GM18502 (cell line): Measurements from ENCODE around the gene TLR6.
A peak's percentile ranks its signal among the peaks of the same experiment; 100 is the strongest.
"Not testable (repeated sequence)": the region's sequence is repeated elsewhere in the genome, so short reads cannot be mapped to it uniquely, and the experiment has no call there.

Experiments
- ATAC-seq: cut with Tn5 transposase; IDR thresholded peaks from one replicate; pipeline ENCODE4 v1.9.1; 2021; ENCODE audit warnings: mild to moderate bottlenecking; ENCODE audit not compliant: unreplicated experiment, poor library complexity

TLR6 gene

DNA sequence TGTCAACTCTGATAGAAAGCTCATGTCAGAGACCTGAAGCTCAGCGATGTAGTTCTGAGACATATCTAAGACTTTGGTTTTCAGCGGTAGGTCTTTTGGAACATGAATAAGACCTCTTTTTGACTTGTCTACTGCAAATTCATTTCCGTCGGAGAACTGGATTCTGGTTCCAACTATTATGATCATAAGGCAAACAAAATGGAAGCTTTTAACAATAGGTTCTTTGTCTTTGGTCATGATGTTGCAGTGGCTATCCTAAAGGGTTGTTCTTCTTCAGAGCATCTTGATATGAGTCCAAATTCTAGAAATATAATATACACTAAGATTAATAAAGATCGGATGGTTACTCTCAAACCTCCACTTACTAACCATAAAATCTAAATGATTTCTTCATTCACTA, 27.4 kb downstream of the TLR6 start:
- ATAC-seq: no peak

- ATAC-seq: no peak
Observed at GRCh38 chr4:38823766-38824165, 32.9 kb downstream of the TLR6 start.

GRCh38 chr4:38822748-38823303, 33.8 kb downstream of the TLR6 start:
- no peak for ATAC-seq

DNA sequence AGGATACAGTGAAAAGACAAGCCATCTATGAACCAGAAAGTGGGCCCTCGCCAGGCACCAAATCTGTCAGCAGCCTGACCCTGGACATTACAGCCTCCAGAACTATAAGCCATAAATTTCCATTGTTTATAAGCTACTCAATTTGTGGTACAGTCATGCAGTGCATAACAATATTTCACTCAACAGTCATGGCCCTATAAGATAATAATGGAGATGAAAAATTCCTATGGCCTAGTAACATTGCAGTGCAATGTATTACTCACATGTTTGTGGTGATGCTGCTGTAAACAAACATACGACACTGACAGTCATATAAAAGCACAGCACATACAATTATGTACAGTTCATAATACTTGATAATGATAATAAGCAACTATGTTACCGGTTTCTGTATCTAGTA, 34.9 kb downstream of the TLR6 start:
- ATAC-seq: no peak

- ATAC-seq: peak; percentile 62
Observed at GRCh38 chr4:38820329-38821061, 36.1 kb downstream of the TLR6 start.

GRCh38 chr4:38819569-38819968, 37.0 kb downstream of the TLR6 start:
- ATAC-seq: peak; percentile 32

DNA sequence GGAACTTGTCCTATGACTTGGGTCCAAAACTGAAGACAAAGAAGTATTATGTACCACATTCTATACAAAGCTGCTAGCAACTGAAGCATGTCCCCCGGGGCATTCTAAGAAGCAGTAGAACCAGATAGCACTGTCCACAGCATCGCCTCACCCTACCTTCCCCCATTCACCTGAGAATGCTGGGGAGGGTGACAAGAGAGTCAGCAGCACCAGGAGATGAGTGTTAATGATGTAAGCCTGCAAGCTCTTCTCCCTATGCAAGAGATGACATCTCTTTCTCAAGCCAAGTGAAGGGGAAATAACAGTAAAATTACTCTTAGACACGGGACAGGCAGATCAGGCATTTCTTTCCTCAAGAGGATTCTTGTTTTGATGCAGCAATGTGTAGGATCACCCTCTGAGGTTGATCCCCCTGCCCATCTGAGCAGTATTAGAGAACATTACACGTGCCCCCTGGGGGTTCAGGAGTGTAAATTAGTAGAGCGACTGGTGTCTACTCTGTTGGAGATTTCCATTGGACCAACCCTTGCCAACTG, 38.1 kb downstream of the TLR6 start:
- no peak for ATAC-seq

DNA sequence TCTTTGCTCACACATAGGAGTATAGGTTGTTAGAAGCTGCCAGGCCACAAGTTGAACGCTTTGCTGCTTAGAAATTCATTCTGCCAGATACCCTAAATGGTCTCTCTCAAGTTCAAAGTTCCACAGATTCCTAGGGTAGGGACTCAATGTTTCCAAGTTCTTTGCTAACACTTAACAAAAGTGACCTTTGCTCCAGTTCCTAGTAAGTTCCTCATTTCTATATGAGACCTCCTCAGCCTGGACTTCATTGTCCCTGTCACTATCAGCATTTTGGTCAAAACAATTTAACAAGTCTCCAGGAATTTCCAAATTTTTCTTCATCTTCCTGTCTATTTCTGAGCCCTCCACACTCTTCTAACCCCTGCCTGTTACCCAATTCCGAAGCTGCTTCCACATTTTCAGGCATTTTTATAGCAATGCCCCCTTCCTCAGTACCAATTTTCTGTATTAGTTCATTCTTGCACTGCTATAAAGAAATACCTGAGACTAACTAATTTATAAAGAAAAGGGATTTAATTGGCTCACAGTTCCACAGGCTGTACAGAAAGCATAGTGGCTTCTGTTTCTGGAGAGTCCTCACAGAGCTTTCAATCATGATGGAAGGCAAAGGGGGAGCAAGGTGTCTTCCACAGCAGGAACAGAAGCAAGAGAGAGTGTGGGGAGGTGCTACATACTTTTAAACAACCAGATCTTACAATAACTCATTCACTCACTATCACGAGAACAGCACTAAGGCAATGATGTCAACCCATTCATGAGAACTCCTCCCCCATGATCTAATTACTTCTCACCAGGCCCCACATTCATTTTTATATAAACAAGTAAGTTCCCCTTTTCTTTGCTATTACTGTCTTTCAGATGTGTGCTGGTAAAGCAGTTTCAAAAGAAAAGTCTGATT, 40.5 kb downstream of the TLR6 start:
- no peak for ATAC-seq

- ATAC-seq: no peak
Observed at GRCh38 chr4:38814386-38814785, 42.2 kb downstream of the TLR6 start.

DNA sequence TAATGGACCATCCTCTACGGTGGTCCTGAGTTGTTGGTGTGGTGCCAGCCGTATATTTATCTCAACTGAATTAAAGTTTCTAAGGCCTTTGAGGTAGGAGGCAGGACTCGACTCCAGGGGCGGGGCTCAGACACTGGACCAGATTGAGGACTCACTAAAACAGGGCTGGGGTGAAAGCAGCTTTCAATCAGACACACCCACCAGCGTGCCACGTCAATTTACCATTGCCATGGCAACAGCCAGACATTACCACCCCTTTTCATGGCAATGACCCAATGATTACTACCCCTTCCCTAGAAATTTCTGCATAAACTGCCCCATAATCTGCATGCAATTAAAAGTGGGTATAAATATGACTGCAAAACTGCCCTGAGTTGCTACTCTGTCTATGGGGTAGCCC, 45.3 kb downstream of the TLR6 start:
- ATAC-seq: no peak

DNA sequence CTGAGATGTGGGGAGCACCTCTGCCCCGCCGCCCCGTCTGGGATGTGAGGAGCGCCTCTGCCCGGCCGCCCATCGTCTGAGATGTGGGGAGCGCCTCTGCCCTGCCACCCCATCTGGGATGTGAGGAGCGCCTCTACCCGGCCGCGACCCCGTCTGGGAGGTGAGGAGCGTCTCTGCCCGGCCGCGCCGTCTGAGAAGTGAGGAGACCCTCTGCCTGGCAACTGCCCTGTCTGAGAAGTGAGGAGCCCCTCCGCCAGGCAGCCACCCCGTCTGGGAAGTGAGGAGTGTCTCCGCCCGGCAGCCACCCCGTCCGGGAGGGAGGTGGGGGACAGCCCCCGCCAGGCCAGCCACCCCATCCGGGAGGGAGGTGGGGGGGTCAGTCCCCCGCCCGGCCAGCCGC, 49.2 kb downstream of the TLR6 start:
- ATAC-seq: not testable (repeated sequence)

DNA sequence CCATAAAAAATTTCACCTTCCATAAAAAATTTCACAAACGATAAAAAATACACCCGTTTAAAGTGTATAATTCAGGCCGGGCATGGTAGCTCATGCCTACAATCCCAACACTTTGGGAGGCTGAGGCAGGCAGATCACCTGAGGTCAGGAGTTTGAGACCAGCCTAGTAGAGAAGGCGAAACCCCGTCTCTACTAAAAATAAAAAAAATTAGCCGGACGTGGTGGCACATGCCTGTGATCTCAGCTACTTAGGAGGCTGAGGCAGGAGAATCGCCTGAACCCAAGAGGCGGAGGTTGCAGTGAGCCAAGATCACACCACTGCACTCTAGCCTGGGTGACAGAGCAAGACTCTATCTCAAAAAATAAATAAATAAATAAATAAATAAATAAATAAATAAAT, 50.4 kb downstream of the TLR6 start:
- not testable (repeated sequence) for ATAC-seq

GRCh38 chr4:38805530-38806145, 51.0 kb downstream of the TLR6 start:
- peak; percentile 86 for ATAC-seq

DNA sequence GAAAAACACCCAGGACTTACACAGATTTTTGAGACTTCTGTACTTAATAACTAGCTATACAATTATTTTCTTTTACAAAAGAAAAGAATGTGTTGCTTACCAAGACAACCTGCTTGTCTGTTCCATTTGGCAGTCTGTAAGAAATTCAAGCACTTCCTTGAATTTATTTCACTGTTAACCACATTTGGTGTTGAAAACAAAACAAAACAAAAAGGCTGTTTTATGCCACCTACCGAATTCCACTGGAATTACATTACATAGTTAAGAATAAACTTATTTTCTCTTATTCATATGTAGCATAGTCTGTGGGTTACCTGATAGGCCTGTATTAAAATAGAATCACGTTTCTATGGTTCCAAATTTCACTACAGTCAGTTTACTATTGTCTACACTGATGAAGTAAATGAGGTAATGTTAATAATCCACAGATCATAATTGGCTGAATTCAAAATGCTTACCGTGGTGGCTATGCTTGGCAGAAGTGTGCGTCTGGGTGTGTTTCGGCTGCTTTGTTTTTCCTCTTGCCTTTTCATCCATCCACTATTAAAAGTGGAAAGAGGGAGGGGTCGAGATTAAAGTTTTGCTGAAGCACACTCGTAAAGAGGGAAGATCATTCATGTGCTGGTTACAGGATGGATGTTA, 51.8 kb downstream of the TLR6 start, which contains the start of gene TLR1:
TSS of gene TLR1 (minus strand) at position 138 of the 642 bp plus-strand sequence. CDS start 5,960 bp downstream, outside the sequence.
- ATAC-seq: peak; percentile 25

DNA sequence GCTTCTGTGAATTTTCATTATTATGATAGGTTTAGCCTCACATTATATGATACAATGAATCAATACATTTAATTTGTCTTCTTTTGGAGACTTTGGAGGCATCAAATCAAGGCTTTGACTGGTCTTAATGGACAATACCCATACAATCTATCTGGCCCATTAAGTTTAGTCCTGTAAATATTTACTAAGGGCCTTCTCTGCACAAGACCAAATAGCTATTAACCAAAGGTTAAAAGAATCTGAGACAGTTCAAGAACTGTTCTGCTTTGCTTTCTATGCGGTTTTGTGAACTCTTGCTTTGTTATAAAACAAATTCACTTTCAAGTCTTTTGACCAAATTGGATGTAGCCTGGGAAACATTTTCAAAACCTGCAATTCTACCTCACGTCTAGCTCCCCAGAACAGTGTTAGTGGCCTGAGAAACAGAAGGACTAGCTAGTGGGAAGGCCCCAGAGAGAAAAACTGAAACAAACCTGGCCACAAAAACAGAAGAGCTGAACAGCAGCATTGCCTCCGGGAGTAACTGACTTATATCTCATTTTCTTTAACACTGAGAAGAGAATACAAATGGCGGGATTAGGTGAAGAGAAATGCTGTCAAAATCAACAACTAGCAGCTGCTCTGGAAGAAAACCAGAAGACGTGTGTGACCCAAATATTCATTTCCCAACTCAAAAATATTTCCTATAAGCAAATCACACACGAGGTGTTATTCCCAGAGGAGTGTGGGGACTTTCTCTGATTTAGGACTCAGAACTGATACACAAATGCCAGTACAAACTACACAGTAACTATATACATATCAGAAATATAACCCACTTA, 52.6 kb downstream of the TLR6 start:
- ATAC-seq: peak; percentile 66

GRCh38 chr4:38802561-38803355, 53.9 kb downstream of the TLR6 start:
- ATAC-seq: no peak

- no peak for ATAC-seq
Observed at GRCh38 chr4:38800961-38801450, 55.6 kb downstream of the TLR6 start.

DNA sequence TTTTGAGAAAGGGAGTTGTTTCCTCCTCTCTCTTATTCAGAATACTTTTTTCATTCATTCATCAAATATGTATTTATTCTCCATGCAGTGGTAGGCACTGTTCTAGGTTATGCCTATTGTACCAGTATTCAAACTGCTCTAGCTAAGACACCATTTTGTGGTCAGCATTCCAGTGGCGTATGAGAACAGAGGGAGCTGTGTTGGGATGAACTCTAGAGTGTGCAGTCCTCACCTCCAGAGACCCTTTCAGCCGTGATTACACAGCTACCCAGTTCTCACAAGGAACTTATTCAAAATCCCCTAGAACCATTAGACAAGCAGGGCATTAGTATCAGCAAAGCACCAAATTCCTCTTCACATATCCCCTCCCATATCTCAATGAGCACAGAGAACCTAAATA, 56.3 kb downstream of the TLR6 start:
- no peak for ATAC-seq
